Effector memory CD4-positive, alpha-beta T cell (primary cell): ENCODE measurements around the gene TBC1D24.

Experiments
- DNase-seq, 3 donors: peaks; one replicate each; pipeline ENCODE4 v3.0.0-alpha.2; 2020
- H3K27ac ChIP-seq: 2 replicates; pipeline ENCODE4 v1.7.0; 2013; ENCODE audit warnings: mild to moderate bottlenecking, low read length, moderate library complexity; ENCODE audit not compliant: insufficient read depth, poor library complexity, severe bottlenecking
- H3K27me3 ChIP-seq: replicated peaks from 2 replicates; pipeline ENCODE4 v1.7.0; 2013; ENCODE audit warnings: mild to moderate bottlenecking, low read length; ENCODE audit not compliant: insufficient read depth, control insufficient read depth, poor library complexity, severe bottlenecking
- H3K36me3 ChIP-seq: 2 replicates; pipeline ENCODE4 v1.7.0; 2013; ENCODE audit warnings: mild to moderate bottlenecking, low read length, moderate library complexity; ENCODE audit not compliant: control insufficient read depth, insufficient read depth
- H3K4me1 ChIP-seq: 2 replicates; pipeline ENCODE4 v1.7.0; 2013; ENCODE audit warnings: low read length, mild to moderate bottlenecking; ENCODE audit not compliant: control insufficient read depth, insufficient read depth, poor library complexity, severe bottlenecking
- H3K4me3 ChIP-seq: 2 replicates; pipeline ENCODE4 v1.7.0; 2013; ENCODE audit warnings: low read length, low read depth, mild to moderate bottlenecking; ENCODE audit not compliant: insufficient read depth, poor library complexity, severe bottlenecking
- H3K9me3 ChIP-seq: 2 replicates; pipeline ENCODE4 v1.7.0; 2013; ENCODE audit warnings: mild to moderate bottlenecking, low read length, moderate library complexity; ENCODE audit not compliant: control insufficient read depth

Gene TBC1D24

DNA sequence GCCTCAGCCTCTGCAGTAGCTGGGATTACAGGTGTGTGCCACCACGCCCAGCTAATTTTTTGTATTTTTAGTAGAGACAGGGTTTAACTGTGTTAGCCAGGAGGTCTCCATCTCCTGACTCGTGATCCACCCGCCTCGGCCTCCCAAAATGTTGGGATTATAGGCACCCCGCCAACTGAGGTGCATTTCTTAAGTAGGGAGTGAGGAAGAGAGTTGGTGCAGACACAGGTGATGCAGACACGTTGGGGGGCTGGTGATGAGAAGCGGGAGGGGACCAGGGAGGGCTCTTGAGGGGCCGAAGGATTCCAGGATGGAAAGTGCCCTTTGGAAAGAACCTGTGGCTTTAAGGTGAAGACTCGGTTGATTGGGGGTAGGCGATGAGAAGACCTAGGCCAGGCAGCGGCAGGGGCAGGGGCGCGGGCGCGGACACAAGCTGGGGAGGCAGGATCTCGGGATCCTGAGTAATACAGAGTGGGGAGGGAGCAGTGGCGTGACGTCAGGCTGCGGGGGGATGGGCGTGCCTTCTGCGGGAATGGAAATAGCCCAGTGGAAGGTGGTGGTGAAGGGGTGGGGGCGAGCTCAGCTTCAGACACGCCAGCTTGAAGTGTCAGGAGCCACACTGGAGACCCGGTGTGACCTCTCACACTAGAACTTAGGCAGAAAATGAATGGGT lies 36.3 kb downstream of the TBC1D24 start:
- Histone ChIP-seq H3K27me3 (no peaks in the 10 kb centered on the region), H3K4me3 (no peak overlapping the region), H3K36me3 (no peaks in the 10 kb centered on the region), H3K9me3 (no peaks in the 10 kb centered on the region), H3K4me1 (peaks cover 20% of the 10 kb centered on the region), H3K27ac (no peak overlapping the region)
- DNase-seq: no peak

- Histone ChIP-seq H3K36me3 (no peaks in the 10 kb centered on the region), H3K4me1 (peaks cover 29% of the 10 kb centered on the region), H3K4me3 (no peak overlapping the region)
Measured at GRCh38 chr16:2511996-2512734, 37.2 kb downstream of the TBC1D24 start.

DNA sequence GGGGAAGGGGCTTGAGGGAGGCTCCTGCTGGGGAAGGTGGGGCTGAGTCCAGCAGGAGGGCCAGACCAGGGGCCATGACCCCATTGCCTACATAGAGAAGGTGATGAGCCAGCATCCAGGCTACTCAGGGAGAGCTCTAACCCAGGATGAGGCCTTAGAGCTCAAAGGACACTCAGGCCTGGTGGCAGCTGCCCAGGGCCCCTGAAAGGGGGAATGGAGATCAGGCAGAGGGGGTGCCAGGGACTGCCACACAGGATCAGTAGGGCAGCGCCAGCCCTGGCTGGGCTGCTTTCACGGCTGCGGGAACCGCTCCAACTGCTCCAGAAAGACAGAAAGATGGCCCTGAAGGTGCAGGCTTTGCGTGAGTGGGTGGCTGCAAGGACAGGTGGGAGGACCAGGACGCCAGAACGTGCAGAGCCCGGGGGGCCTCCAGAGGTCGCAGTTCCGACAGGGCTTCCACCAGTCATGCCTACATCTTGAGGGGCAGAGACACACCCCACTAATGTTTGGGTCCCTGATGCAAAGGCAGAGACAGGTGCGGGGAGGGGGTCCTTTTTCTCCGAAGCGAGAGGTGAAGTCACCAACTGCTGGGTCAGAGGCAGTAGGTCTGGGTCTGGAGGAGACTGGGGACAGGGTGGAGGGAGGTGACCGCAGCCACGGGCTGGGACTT lies 37.9 kb downstream of the TBC1D24 start:
- DNase-seq: no peak
- Histone ChIP-seq H3K9me3 (no peaks in the 10 kb centered on the region), H3K27me3 (no peaks in the 10 kb centered on the region), H3K27ac (peak overlapping the region; percentile 31), H3K36me3 (no peaks in the 10 kb centered on the region), H3K4me1 (peaks cover 34% of the 10 kb centered on the region), H3K4me3 (peak overlapping the region; percentile 95)

More at GRCh38 chr16:2511996-2512734, 37.2 kb downstream of the TBC1D24 start:
- DNase-seq: no peak
- Histone ChIP-seq H3K27me3 (no peaks in the 10 kb centered on the region), H3K27ac (no peak overlapping the region), H3K9me3 (no peaks in the 10 kb centered on the region)

GRCh38 chr16:2513405-2514332 lies 38.7 kb downstream of the TBC1D24 start, which contains the start of gene ATP6V0C:
Gene ATP6V0C, plus strand, starts transcription at chr16:2513952. Its CDS starts 152 bp downstream, at chr16:2514104.
- peaks cover 40% of the 10 kb centered on the region for H3K4me1 ChIP-seq
- H3K36me3 ChIP-seq: no peaks in the 10 kb centered on the region
- peak; percentile 84 to 88 (median 85) for DNase-seq
- peak within 1 kb of the TSS; percentile 98 for H3K27ac ChIP-seq
- H3K9me3 ChIP-seq: no peaks in the 10 kb centered on the region
- no peaks in the 10 kb centered on the region for H3K27me3 ChIP-seq
- peak within 1 kb of the TSS; percentile 95 for H3K4me3 ChIP-seq

DNA sequence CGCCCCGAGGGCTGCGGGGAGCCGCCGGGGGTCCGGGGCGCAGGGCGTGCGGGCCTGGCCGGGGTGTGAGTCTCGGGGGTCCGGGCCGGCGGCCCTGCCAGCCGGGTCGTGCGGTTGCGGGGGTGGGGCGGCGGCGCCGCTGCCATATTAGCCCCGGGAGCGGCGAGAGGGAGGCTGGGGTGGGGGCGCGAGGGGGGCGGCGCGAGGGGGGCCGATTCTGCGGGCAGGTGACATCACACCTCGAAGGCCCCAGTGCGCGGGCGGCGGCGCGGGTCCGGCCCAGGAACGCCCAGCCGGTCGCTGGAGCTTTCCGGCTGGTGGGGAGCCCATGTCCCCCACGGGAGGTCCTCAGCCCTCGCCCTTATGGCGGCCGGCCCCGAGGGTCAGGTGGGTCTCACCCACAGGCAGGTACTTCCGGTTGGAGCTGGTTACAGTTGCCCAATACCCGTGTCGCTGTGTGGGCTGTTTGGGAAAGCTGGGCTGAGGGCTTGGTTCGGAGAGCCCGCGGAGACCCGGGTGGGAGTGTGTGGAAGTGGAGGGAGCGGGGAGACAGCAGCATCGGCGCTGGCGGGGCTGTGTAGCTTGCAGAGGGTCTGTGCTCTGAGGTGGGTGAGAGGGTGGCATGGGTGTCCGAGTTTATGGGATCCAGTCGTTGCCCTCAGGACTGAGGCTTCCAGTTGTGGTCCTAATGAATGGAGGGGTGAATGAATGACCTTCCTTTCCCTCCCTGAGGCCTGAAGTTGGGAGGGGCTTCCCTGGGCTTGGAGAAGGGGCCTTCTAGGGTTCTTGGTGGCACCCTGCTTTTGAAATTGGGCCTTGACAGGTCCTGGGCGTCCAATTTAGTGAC lies 39.6 kb downstream of the TBC1D24 start:
- Histone ChIP-seq H3K4me3 (peak overlapping the region; percentile 95), H3K27ac (peak overlapping the region; percentile 98), H3K36me3 (peaks cover 4% of the 10 kb centered on the region), H3K27me3 (no peaks in the 10 kb centered on the region), H3K9me3 (no peaks in the 10 kb centered on the region), H3K4me1 (peaks cover 49% of the 10 kb centered on the region)
- peak; percentile 34 to 38 (median 34) for DNase-seq

GRCh38 chr16:2515180-2515851 lies 40.4 kb downstream of the TBC1D24 start:
- Histone ChIP-seq H3K27me3 (no peaks in the 10 kb centered on the region), H3K27ac (peak overlapping the region; percentile 98), H3K4me1 (peaks cover 53% of the 10 kb centered on the region), H3K9me3 (no peaks in the 10 kb centered on the region), H3K36me3 (peaks cover 4% of the 10 kb centered on the region), H3K4me3 (peak overlapping the region; percentile 95)
- no peak for DNase-seq

DNA sequence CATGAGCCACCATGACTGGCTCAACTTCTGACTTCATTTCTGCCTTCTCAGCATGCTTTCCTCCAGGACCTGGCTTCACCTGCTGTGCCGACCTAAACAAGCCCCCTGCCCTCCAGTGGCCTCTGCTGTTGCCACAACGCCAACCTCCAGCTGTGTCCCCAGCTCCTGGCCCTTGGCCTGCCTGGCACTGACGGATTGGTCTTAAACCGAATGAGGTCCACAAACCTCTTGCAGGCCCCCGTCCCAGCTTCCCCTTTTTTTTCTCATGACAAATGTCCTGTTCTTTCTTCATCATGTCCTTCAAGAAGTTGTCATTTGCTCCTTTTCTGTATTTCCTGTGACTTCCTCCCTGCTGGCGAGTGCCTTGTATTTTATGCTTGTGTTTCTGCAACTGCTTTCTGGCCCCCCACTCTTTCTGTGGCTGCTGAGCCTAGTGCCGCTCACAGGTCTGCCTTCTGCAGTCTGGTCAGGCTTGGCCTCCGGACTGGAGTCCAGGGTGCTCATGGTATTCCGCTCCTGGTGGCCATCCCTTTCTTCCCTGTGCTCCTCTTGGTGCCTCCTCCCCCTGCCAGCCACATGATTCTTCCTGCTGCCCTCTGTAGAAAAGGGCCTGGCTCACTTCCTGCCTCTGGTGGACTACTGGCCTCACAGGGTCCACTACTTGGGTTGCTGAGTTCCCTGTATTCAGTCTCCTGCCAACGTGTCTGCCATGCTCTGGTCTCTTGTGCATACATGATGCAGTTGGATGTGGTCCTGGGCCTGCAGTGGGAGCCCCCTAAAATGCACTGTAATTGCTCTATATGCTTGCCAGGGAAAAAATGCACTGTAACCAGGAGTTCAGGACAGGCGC lies 41.7 kb downstream of the TBC1D24 start:
- H3K36me3 ChIP-seq: peaks cover 4% of the 10 kb centered on the region
- no peaks in the 10 kb centered on the region for H3K9me3 ChIP-seq
- peak overlapping the region; percentile 37 for H3K27ac ChIP-seq
- peaks cover 61% of the 10 kb centered on the region for H3K4me1 ChIP-seq
- no peak for DNase-seq
- peak overlapping the region; percentile 17 for H3K4me3 ChIP-seq
- no peaks in the 10 kb centered on the region for H3K27me3 ChIP-seq

DNA sequence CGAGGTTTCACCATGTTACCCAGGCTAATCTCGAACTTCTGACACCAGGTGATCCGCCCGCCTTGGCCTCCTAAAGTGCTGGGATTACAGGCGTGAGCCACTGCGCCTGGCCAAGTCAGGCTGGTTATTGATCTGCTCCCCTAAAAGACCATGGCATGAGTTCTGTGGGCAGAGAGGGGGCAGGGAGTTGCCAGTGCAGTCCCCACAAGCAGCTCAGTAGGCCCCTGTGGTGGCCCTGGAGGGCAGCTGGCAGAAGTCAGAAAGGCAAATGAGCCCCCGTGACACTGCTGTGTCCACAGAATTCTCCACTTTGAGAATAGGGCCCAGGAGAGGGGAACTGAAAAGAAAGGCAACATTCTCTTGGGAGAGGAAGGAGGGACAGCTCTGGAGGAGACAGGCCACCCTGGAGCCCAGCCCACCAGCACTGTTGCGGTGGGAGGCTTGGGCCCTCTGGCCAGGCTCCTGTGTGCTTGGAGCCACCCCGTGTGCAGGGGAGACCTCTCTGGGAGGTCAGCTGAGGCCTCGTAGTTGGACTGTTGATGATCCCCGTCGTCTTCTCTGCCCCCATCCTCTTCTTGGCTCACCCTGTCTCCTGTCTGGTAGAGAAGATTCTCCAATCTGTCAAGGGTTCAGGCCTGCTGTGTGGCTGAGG lies 43.2 kb downstream of the TBC1D24 start:
- Histone ChIP-seq H3K36me3 (peaks cover 9% of the 10 kb centered on the region), H3K27ac (no peak overlapping the region), H3K27me3 (no peaks in the 10 kb centered on the region), H3K4me3 (no peak overlapping the region), H3K4me1 (peaks cover 60% of the 10 kb centered on the region), H3K9me3 (no peaks in the 10 kb centered on the region)
- DNase-seq: no peak
